ENCODE results near the gene SLC41A1.

SLC41A1 gene

DNA sequence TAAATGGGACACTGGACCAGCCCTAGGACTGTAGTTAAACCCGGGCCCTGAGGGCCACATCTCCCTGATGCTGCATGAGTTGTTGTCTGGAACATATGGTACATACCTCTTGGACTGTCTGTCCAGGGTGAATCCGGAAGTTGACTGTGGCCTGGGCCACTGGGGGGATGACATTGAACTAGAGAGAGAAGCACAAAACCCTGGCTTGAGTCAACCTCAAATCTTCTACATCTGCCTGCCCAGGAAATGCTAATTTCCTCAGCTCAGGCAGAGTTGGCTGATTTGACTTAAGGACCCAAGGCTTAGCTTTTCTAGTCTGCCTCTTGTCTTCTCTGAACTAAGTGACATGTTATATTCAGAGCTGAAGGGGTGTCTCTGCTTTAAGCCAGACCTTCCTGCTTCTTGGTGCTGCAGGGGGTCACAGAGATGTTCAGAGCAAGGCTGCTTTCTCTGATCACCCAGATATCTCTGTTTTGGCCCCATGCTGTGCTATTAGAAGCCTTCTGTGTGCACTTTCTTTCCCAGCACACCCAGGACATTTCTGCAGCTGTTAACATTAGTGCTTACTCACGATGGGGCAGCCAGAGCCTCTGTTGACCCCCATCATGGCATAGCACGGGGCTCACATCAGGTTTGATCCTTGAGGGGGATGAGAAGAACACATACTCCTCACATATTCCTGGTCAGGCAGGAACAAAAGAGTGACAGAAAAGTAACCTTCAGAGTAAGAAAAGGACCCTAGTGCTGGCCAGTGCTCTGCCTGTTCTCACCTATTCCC lies 27.3 kb upstream of the SLC41A1 start:
- no CpG with 5 or more reads among the region's 4 CpGs for WGBS (ENCODE audit: extremely low coverage, insufficient coverage, low lambda C conversion rate)
- H3K27me3 ChIP-seq (ENCODE audit: insufficient read depth, low read length, poor library complexity) = no peaks in the 10 kb centered on the region
- no peaks in the 10 kb centered on the region for H3K79me1 ChIP-seq (ENCODE audit: low read length)
- H3K23ac ChIP-seq (ENCODE audit: low read length) = no peak overlapping the region
- no peak overlapping the region for H4K5ac ChIP-seq (ENCODE audit: low read length)
- no peak overlapping the region for H3K4ac ChIP-seq (ENCODE audit: low read depth, low read length)
- no peak overlapping the region for H3K18ac ChIP-seq (ENCODE audit: low read length)
- no peak overlapping the region for H3K4me3 ChIP-seq (ENCODE audit: low read length)
- peak overlapping the region; percentile 52 for H3K56ac ChIP-seq (ENCODE audit: low read length)
- peaks cover 7% of the 10 kb centered on the region for H3K4me1 ChIP-seq (ENCODE audit: control insufficient read depth, low read depth, low read length)
- H2BK120ac ChIP-seq (ENCODE audit: low read depth, low read length) = no peak overlapping the region
- H4K8ac ChIP-seq (ENCODE audit: low read depth, low read length) = no peak overlapping the region
- H2AK5ac ChIP-seq (ENCODE audit: low read length) = no peak overlapping the region
- no peak overlapping the region for H2BK15ac ChIP-seq (replicated peaks; ENCODE audit: low read depth)
- no peak overlapping the region for H3K27ac ChIP-seq (ENCODE audit: low read depth, low read length)
- no peak overlapping the region for H2BK5ac ChIP-seq (ENCODE audit: low read length)
- H3K4me2 ChIP-seq (ENCODE audit: low read length) = no peak overlapping the region
- DNase-seq = peak; percentile 55
- no peaks in the 10 kb centered on the region for H3K36me3 ChIP-seq (ENCODE audit: control insufficient read depth, insufficient read depth, low read length)
- no peaks in the 10 kb centered on the region for H3K79me2 ChIP-seq (ENCODE audit: control insufficient read depth, insufficient read depth, low read length)
- H3K9ac ChIP-seq (ENCODE audit: low read length) = no peak overlapping the region

- H3K9ac ChIP-seq (ENCODE audit: low read length) = no peak overlapping the region
- H3K4me3 ChIP-seq (ENCODE audit: low read length) = no peak overlapping the region
- H3K4ac ChIP-seq (ENCODE audit: low read depth, low read length) = no peak overlapping the region
- H3K36me3 ChIP-seq (ENCODE audit: control insufficient read depth, insufficient read depth, low read length) = no peaks in the 10 kb centered on the region
- no peaks in the 10 kb centered on the region for H3K79me2 ChIP-seq (ENCODE audit: control insufficient read depth, insufficient read depth, low read length)
- H3K27me3 ChIP-seq (ENCODE audit: insufficient read depth, low read length, poor library complexity) = no peaks in the 10 kb centered on the region
- H2BK15ac ChIP-seq (replicated peaks; ENCODE audit: low read depth) = no peak overlapping the region
- no peak overlapping the region for H3K27ac ChIP-seq (ENCODE audit: low read depth, low read length)
- no peak overlapping the region for H2BK120ac ChIP-seq (ENCODE audit: low read depth, low read length)
- no peak overlapping the region for H4K8ac ChIP-seq (ENCODE audit: low read depth, low read length)
- H3K79me1 ChIP-seq (ENCODE audit: low read length) = no peaks in the 10 kb centered on the region
- no peak for DNase-seq
- H2AK5ac ChIP-seq (ENCODE audit: low read length) = no peak overlapping the region
- WGBS (ENCODE audit: extremely low coverage, insufficient coverage, low lambda C conversion rate) = no CpG with 5 or more reads among the region's 7 CpGs
- H3K56ac ChIP-seq (ENCODE audit: low read length) = no peak overlapping the region
- no peak overlapping the region for H3K4me2 ChIP-seq (ENCODE audit: low read length)
- no peak overlapping the region for H4K5ac ChIP-seq (ENCODE audit: low read length)
- H2BK5ac ChIP-seq (ENCODE audit: low read length) = no peak overlapping the region
- peaks cover 7% of the 10 kb centered on the region for H3K4me1 ChIP-seq (ENCODE audit: control insufficient read depth, low read depth, low read length)
- H3K23ac ChIP-seq (ENCODE audit: low read length) = no peak overlapping the region
- H3K18ac ChIP-seq (ENCODE audit: low read length) = no peak overlapping the region
Measured at GRCh38 chr1:205837382-205837970, 24.5 kb upstream of the SLC41A1 start.

DNA sequence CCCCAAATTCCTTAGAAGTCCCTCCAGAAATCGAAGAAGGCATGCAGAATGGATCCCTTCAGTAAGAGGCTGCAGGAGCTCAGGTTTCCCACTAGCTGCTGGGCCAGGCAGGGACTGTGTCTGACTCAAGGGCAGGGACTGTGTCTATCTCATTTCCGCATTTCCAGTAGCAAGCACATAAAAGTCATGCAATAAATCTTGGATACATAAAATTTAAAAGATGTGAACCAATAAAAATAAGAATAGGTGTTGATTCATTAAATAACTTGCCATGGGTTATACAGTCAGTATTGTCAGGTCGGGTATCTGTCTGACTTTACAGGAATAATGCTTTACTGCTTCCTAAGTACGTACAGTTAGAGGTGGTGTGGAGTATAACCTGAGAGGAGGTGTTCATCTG lies 21.8 kb upstream of the SLC41A1 start:
- Histone ChIP-seq H2BK15ac (replicated peaks; ENCODE audit: low read depth) (no peak overlapping the region), H2AK5ac (ENCODE audit: low read length) (no peak overlapping the region), H3K9ac (ENCODE audit: low read length) (no peak overlapping the region), H3K36me3 (ENCODE audit: control insufficient read depth, insufficient read depth, low read length) (no peaks in the 10 kb centered on the region), H3K79me2 (ENCODE audit: control insufficient read depth, insufficient read depth, low read length) (no peaks in the 10 kb centered on the region), H4K8ac (ENCODE audit: low read depth, low read length) (no peak overlapping the region), H3K79me1 (ENCODE audit: low read length) (no peaks in the 10 kb centered on the region), H3K4me1 (ENCODE audit: control insufficient read depth, low read depth, low read length) (no peaks in the 10 kb centered on the region), H3K27ac (ENCODE audit: low read depth, low read length) (no peak overlapping the region), H3K18ac (ENCODE audit: low read length) (no peak overlapping the region), H3K23ac (ENCODE audit: low read length) (no peak overlapping the region), H3K27me3 (ENCODE audit: insufficient read depth, low read length, poor library complexity) (no peaks in the 10 kb centered on the region), H4K5ac (ENCODE audit: low read length) (no peak overlapping the region), H3K4me3 (ENCODE audit: low read length) (no peak overlapping the region), H3K4me2 (ENCODE audit: low read length) (no peak overlapping the region), H2BK5ac (ENCODE audit: low read length) (no peak overlapping the region), H2BK120ac (ENCODE audit: low read depth, low read length) (no peak overlapping the region), H3K4ac (ENCODE audit: low read depth, low read length) (no peak overlapping the region), H3K56ac (ENCODE audit: low read length) (no peak overlapping the region)
- no CpG with 5 or more reads among the region's 4 CpGs for WGBS (ENCODE audit: extremely low coverage, insufficient coverage, low lambda C conversion rate)
- no peak for DNase-seq

- Histone ChIP-seq H3K27me3 (ENCODE audit: insufficient read depth, low read length, poor library complexity) (no peaks in the 10 kb centered on the region), H2AK5ac (ENCODE audit: low read length) (no peak overlapping the region), H3K18ac (ENCODE audit: low read length) (no peak overlapping the region), H3K4me2 (ENCODE audit: low read length) (no peak overlapping the region), H3K79me2 (ENCODE audit: control insufficient read depth, insufficient read depth, low read length) (no peaks in the 10 kb centered on the region), H2BK5ac (ENCODE audit: low read length) (no peak overlapping the region), H4K8ac (ENCODE audit: low read depth, low read length) (no peak overlapping the region), H3K9ac (ENCODE audit: low read length) (no peak overlapping the region), H3K36me3 (ENCODE audit: control insufficient read depth, insufficient read depth, low read length) (no peaks in the 10 kb centered on the region), H3K27ac (ENCODE audit: low read depth, low read length) (no peak overlapping the region), H3K4me1 (ENCODE audit: control insufficient read depth, low read depth, low read length) (no peaks in the 10 kb centered on the region), H2BK120ac (ENCODE audit: low read depth, low read length) (no peak overlapping the region), H2BK15ac (replicated peaks; ENCODE audit: low read depth) (no peak overlapping the region), H3K56ac (ENCODE audit: low read length) (no peak overlapping the region), H3K23ac (ENCODE audit: low read length) (no peak overlapping the region), H4K5ac (ENCODE audit: low read length) (no peak overlapping the region), H3K79me1 (ENCODE audit: low read length) (no peaks in the 10 kb centered on the region), H3K4ac (ENCODE audit: low read depth, low read length) (no peak overlapping the region), H3K4me3 (ENCODE audit: low read length) (no peak overlapping the region)
- no peak for DNase-seq
- WGBS (ENCODE audit: extremely low coverage, insufficient coverage, low lambda C conversion rate) = no CpG with 5 or more reads among the region's 6 CpGs
Measured at GRCh38 chr1:205832326-205832751, 19.3 kb upstream of the SLC41A1 start.

DNA sequence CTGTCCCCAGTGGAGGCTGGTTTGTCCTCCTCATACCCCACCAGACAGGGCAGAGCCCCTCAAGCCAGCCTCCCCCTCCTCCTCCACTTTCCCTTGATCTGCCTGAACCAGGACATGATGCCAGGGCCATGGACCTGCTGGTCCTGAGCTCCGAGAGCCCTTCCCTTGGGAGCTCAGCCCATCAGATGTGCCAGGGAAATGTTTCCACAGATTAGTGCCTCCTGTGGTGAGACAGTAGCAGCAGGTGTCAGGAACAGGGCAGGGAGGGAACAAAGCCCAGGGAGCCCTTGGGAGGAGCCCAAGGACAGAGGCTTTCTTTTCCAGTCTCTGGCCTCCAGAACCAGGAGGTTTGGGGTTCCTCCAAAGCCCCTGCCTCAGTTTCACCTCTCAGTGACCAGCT lies 14.6 kb upstream of the SLC41A1 start:
- H3K79me2 ChIP-seq (ENCODE audit: control insufficient read depth, insufficient read depth, low read length) = no peaks in the 10 kb centered on the region
- no CpG with 5 or more reads among the region's 1 CpG for WGBS (ENCODE audit: extremely low coverage, insufficient coverage, low lambda C conversion rate)
- no peak overlapping the region for H4K5ac ChIP-seq (ENCODE audit: low read length)
- no peak overlapping the region for H3K4me2 ChIP-seq (ENCODE audit: low read length)
- no peak overlapping the region for H2BK5ac ChIP-seq (ENCODE audit: low read length)
- no peaks in the 10 kb centered on the region for H3K4me1 ChIP-seq (ENCODE audit: control insufficient read depth, low read depth, low read length)
- H3K27me3 ChIP-seq (ENCODE audit: insufficient read depth, low read length, poor library complexity) = no peaks in the 10 kb centered on the region
- H3K79me1 ChIP-seq (ENCODE audit: low read length) = no peaks in the 10 kb centered on the region
- no peak overlapping the region for H3K27ac ChIP-seq (ENCODE audit: low read depth, low read length)
- H3K36me3 ChIP-seq (ENCODE audit: control insufficient read depth, insufficient read depth, low read length) = no peaks in the 10 kb centered on the region
- no peak overlapping the region for H3K9ac ChIP-seq (ENCODE audit: low read length)
- H3K56ac ChIP-seq (ENCODE audit: low read length) = no peak overlapping the region
- no peak overlapping the region for H2BK120ac ChIP-seq (ENCODE audit: low read depth, low read length)
- no peak overlapping the region for H2AK5ac ChIP-seq (ENCODE audit: low read length)
- H3K23ac ChIP-seq (ENCODE audit: low read length) = no peak overlapping the region
- H3K4me3 ChIP-seq (ENCODE audit: low read length) = no peak overlapping the region
- no peak overlapping the region for H3K4ac ChIP-seq (ENCODE audit: low read depth, low read length)
- H3K18ac ChIP-seq (ENCODE audit: low read length) = no peak overlapping the region
- H4K8ac ChIP-seq (ENCODE audit: low read depth, low read length) = no peak overlapping the region
- H2BK15ac ChIP-seq (replicated peaks; ENCODE audit: low read depth) = no peak overlapping the region
- DNase-seq = no peak
